Neutrophil (primary cell): ENCODE measurements around the gene CD6.

Experiments used
- H3K27ac ChIP-seq: fragments of 200-600 bp; sonication (generic); 2 replicates; pipeline ENCODE4 v1.5.1; 2016; ENCODE audit warnings: mild to moderate bottlenecking, moderate library complexity
- H3K27me3 ChIP-seq: fragments of 200-600 bp; sonication (generic); 2 replicates; pipeline ENCODE4 v1.6.0; 2016; ENCODE audit warnings: mild to moderate bottlenecking
- H3K36me3 ChIP-seq: fragments of 200-600 bp; sonication (generic); 2 replicates; pipeline ENCODE4 v1.5.1; 2017
- H3K4me1 ChIP-seq, 2 experiments: fragments of 200-600 bp in 1 of 2; sonication (generic) in 1 of 2; 1 replicate in 1 of 2; 2 replicates in 1 of 2; pipeline versions ENCODE4 v1.5.1 to v1.6.1; 2013 to 2016; ENCODE audit warnings: low read depth in 1 of 2, low read length in 1 of 2, mild to moderate bottlenecking in 1 of 2, moderate library complexity in 1 of 2; ENCODE audit not compliant: control insufficient read depth in 1 of 2, insufficient read depth in 1 of 2
- H3K4me3 ChIP-seq, 2 experiments: fragments of 200-600 bp in 1 of 2; sonication (generic) in 1 of 2; 1 replicate in 1 of 2; 2 replicates in 1 of 2; pipeline ENCODE4 v1.5.1; 2013 to 2016; ENCODE audit warnings: low read depth in 1 of 2, low read length in 1 of 2, mild to moderate bottlenecking in 1 of 2, moderate library complexity in 1 of 2
- H3K9me3 ChIP-seq: fragments of 200-600 bp; sonication (generic); 2 replicates; pipeline ENCODE4 v1.5.1; 2016
- TF ChIP-seq, protein P1 (sequence below): fragments of 200-600 bp; sonication (generic); IDR thresholded peaks from 2 replicates; pipeline ENCODE4 v1.5.1; 2016; ENCODE audit warnings: antibody characterized with exemption

Gene CD6

DNA sequence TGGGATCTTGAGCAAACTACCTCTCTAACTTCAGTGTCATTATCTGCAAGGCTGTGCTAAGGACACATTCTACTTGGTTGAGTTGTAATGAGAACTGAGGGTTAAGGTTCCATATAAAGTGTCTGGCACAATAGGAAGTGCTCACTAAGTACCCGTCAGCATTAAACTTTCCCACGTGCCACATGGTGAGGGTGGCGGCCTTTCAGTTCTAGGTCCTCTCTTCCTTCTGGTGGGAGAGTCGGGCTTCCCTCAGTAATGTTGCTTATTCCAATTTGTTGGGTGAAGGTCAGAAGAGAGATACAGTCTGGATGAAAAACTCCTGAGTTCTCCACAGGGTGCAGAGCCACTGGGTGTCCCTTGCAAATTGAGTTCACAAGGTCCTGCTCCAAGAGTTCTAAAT is 4.6 kb upstream of the CD6 start:
- Histone ChIP-seq H3K27me3 (peaks cover 95% of the 10 kb centered on the region), H3K9me3 (no peaks in the 10 kb centered on the region), H3K36me3 (no peaks in the 10 kb centered on the region), H3K4me1 (peaks cover 0 to 6% of the 10 kb centered on the region in 2 experiments), H3K4me3 (no peak overlapping the region), H3K27ac (no peak overlapping the region)
- TF ChIP-seq, protein P1, sequence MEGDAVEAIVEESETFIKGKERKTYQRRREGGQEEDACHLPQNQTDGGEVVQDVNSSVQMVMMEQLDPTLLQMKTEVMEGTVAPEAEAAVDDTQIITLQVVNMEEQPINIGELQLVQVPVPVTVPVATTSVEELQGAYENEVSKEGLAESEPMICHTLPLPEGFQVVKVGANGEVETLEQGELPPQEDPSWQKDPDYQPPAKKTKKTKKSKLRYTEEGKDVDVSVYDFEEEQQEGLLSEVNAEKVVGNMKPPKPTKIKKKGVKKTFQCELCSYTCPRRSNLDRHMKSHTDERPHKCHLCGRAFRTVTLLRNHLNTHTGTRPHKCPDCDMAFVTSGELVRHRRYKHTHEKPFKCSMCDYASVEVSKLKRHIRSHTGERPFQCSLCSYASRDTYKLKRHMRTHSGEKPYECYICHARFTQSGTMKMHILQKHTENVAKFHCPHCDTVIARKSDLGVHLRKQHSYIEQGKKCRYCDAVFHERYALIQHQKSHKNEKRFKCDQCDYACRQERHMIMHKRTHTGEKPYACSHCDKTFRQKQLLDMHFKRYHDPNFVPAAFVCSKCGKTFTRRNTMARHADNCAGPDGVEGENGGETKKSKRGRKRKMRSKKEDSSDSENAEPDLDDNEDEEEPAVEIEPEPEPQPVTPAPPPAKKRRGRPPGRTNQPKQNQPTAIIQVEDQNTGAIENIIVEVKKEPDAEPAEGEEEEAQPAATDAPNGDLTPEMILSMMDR, result no peak

DNA sequence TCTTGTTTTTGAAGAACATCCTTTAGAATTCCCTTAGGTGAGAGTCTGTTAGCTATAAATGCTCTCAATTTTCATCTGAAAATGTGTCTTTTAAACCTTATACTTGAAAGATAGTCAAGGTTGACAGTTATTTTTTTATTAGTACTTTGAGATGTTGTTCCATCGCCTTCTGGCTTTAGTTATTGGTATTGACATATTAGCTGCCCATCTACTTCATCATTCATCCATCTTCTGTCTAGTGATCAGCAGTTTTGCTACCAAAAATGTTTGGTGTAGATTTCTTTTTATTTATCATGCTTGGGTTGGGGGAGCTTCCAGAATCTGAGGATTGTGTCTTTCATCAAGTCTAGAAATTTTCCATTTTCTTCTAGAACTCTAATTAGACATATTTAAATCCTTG is 3.3 kb upstream of the CD6 start:
- TF ChIP-seq, protein P1, result no peak
- Histone ChIP-seq H3K27ac (no peak overlapping the region), H3K4me1 (peaks cover 0 to 6% of the 10 kb centered on the region in 2 experiments), H3K9me3 (no peaks in the 10 kb centered on the region), H3K36me3 (no peaks in the 10 kb centered on the region), H3K4me3 (no peak overlapping the region), H3K27me3 (peaks cover 95% of the 10 kb centered on the region)

DNA sequence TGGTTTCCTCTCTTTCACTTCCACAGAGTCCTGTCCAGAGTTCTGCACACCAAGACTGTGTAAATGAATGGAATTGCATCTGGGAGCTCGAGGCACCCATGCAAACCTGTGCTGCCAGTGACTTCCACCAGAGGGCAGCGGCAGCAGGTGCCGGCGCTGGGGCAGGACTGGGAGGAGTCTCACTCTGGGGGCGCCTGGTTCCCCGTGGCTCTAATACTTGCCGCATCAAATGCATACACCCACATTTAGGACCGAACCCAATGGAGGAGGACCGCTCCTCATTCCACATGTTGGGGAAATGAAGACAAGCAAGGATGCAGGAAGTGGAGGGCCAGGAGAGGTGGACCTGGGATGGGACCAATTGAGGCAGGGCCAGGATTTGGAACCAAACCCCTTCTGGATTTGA is 1.1 kb upstream of the CD6 start:
- Histone ChIP-seq H3K27me3 (peaks cover 83% of the 10 kb centered on the region), H3K36me3 (no peaks in the 10 kb centered on the region), H3K4me1 (peaks cover 0 to 6% of the 10 kb centered on the region in 2 experiments), H3K9me3 (no peaks in the 10 kb centered on the region), H3K4me3 (no peak overlapping the region), H3K27ac (no peak overlapping the region)
- TF ChIP-seq, protein P1, result peak; percentile 91

DNA sequence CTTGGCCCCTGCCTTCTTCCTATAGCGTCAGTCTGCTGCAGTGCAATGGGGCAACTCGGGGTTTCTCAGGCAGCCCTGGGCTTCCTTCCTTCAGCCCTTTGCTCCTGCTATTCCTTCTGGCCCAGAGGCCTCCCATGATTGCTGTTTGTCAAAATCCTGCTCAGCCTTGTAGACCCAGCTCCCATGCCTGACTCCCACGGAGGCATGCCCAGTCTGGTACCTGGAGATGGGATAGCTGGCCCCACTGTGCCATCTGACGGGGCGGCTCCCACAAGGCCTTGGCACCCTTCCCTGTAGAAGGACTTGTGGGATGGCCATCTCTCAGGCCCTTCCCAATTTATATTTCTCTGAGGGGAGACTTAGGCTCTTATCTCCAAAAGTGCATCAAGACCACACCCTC is 590 bp upstream of the CD6 start:
- Histone ChIP-seq H3K27ac (no peak overlapping the region), H3K4me1 (peaks cover 0 to 6% of the 10 kb centered on the region in 2 experiments)

DNA sequence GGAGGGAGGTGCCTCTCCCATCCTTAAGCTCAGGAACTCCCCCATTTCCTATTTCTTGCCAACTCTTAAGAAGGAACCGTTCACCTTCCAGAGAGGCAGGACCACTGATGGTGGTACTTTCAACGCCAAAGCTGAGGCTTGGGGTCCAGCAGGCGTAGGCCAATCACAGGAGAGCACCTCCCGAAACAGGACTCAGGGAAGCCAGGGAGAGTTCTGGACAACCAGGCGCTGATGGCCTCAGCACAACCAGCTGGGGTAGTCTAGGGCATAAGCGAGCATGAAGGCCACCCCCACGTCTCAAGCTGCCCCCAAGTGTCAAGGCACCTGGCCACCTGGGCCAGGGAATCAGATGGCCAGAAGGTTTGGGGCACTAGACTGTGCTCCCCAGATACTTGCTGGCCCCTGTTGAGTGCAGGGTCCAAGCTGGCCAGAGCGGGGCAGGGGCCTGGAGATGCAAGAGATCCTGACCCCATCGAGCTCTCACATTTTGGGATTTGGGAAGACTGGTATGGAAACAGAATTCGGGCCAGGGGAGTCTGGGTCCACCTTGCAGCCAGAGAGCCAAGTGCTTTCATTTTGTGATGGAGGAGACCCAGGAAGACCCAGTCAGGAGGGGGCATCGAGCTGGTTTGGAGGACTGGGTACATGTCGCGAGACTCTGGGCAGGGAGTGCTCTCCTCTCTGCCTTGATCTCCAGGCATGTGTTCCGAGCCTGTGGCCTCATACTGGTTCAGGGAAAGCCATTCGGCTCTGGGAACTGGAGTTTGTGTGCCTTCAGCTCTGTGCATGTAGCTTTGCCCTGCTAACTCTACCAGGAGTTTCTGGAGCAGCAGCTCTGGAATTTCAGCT is 926 bp downstream of the CD6 start:
- Histone ChIP-seq H3K4me3 (no peak overlapping the region), H3K27ac (no peak overlapping the region), H3K4me1 (peaks cover 0 to 6% of the 10 kb centered on the region in 2 experiments), H3K27me3 (peaks cover 72% of the 10 kb centered on the region), H3K9me3 (no peaks in the 10 kb centered on the region), H3K36me3 (no peaks in the 10 kb centered on the region)
- TF ChIP-seq, protein P1, result no peak

More for the DNA sequence above, 590 bp upstream of the CD6 start:
- Histone ChIP-seq H3K27me3 (peaks cover 77% of the 10 kb centered on the region), H3K4me3 (no peak overlapping the region), H3K9me3 (no peaks in the 10 kb centered on the region), H3K36me3 (no peaks in the 10 kb centered on the region)
- TF ChIP-seq, protein P1, result no peak
